IMR-90 (cell line): Measurements from ENCODE around the gene COL5A1. TPM values are rescaled to one million over a fixed set of nuclear protein-coding genes. Genes with fewer than 3 reads are reported as not detected.

Experiments used
- ATAC-seq: fragments of 200-7000 bp; cut with Tn5 transposase; 2 replicates; pipeline ENCODE4 v1.9.1; 2020; ENCODE audit warnings: low read depth, mild to moderate bottlenecking, moderate library complexity
- BruUV-seq: library from RNA; stranded (reverse); fragments of 400-500 nt; replicated peaks from 2 replicates; lab custom pipeline; 2021; lab: Mats Ljungman, UMichigan
- CTCF ChIA-PET: fragments of 300-600 bp; formaldehyde crosslinking; extraction: SDS; loops from one replicate; lab custom pipeline; 2021; ENCODE audit warnings: antibody characterized with exemption; lab: Yijun Ruan, JAX
- POLR2A ChIA-PET: fragments of 300-600 bp; sonication (Branson Sonifier 250); formaldehyde crosslinking; loops from one replicate; lab custom pipeline; 2022; ENCODE audit warnings: antibody characterized with exemption; ENCODE audit not compliant: unreplicated experiment; lab: Charles Lee
- DNase-seq: peaks from one replicate; pipeline ENCODE4 v3.0.0; 2013
- H2AFZ ChIP-seq: replicated peaks from 2 replicates; pipeline ENCODE3; 2013; ENCODE audit warnings: low read length, mild to moderate bottlenecking; ENCODE audit not compliant: poor library complexity
- H2AK5ac ChIP-seq: 2 replicates; pipeline ENCODE4 v1.6.1; 2013; ENCODE audit warnings: low read depth, low read length, inconsistent platforms
- H2AK9ac ChIP-seq: replicated peaks from 2 replicates; pipeline ENCODE3; 2013; ENCODE audit warnings: mild to moderate bottlenecking, low read depth, low read length, moderate library complexity; ENCODE audit not compliant: poor library complexity
- H2BK120ac ChIP-seq: 2 replicates; pipeline ENCODE4 v1.6.1; 2013; ENCODE audit warnings: low read depth, low read length, inconsistent platforms
- H2BK15ac ChIP-seq: 3 replicates; pipeline ENCODE4 v1.6.1; 2013; ENCODE audit warnings: low read depth, low read length, inconsistent platforms
- H2BK20ac ChIP-seq: 2 replicates; pipeline ENCODE4 v1.6.1; 2013; ENCODE audit warnings: low read depth, mild to moderate bottlenecking, inconsistent platforms, low read length, moderate library complexity
- H2BK5ac ChIP-seq: 2 replicates; pipeline ENCODE4 v1.6.1; 2013; ENCODE audit warnings: mild to moderate bottlenecking, low read depth, low read length, inconsistent platforms; ENCODE audit not compliant: poor library complexity, severe bottlenecking
- H3K14ac ChIP-seq: replicated peaks from 2 replicates; pipeline ENCODE4 v1.6.1; 2013; ENCODE audit warnings: low read depth, low read length, inconsistent platforms
- H3K18ac ChIP-seq: 2 replicates; pipeline ENCODE4 v1.6.1; 2013; ENCODE audit warnings: low read depth, low read length, control low read depth
- H3K23ac ChIP-seq: 2 replicates; pipeline ENCODE4 v1.6.1; 2013; ENCODE audit warnings: low read depth, low read length, inconsistent platforms
- H3K27ac ChIP-seq: 2 replicates; pipeline ENCODE4 v1.5.1; 2013; ENCODE audit warnings: mild to moderate bottlenecking, control low read depth, low read length; ENCODE audit not compliant: insufficient read depth
- H3K27me3 ChIP-seq: 2 replicates; pipeline ENCODE4 v1.6.1; 2013; ENCODE audit warnings: low read length; ENCODE audit not compliant: control insufficient read depth, insufficient read depth
- H3K36me3 ChIP-seq: 2 replicates; pipeline ENCODE4 v1.6.1; 2013; ENCODE audit warnings: low read length, mixed read lengths; ENCODE audit not compliant: control insufficient read depth, insufficient read depth
- H3K4ac ChIP-seq: 2 replicates; pipeline ENCODE4 v1.6.1; 2013; ENCODE audit warnings: low read depth, low read length, inconsistent platforms
- H3K4me1 ChIP-seq: 2 replicates; pipeline ENCODE4 v1.6.1; 2013; ENCODE audit warnings: low read length, mixed read lengths; ENCODE audit not compliant: control insufficient read depth, insufficient read depth
- H3K4me2 ChIP-seq: 2 replicates; pipeline ENCODE4 v1.6.1; 2013; ENCODE audit warnings: low read depth, mild to moderate bottlenecking, control low read depth, low read length, moderate library complexity
- H3K4me3 ChIP-seq: 2 replicates; pipeline ENCODE4 v1.5.1; 2013; ENCODE audit warnings: low read depth, mild to moderate bottlenecking, control low read depth, low read length, moderate library complexity; ENCODE audit not compliant: insufficient read depth
- H3K56ac ChIP-seq: 2 replicates; pipeline ENCODE4 v1.6.1; 2013; ENCODE audit warnings: low read length, inconsistent platforms; ENCODE audit not compliant: insufficient read depth; ENCODE audit errors: extremely low read depth
- H3K79me1 ChIP-seq, 2 experiments: 2 replicates each; pipeline ENCODE4 v1.6.1; 2013; ENCODE audit warnings: low read length in 2 of 2, inconsistent platforms in 1 of 2, low read depth in 1 of 2
- H3K9ac ChIP-seq: 2 replicates; pipeline ENCODE4 v1.6.1; 2013; ENCODE audit warnings: low read depth, low read length, control low read depth
- H3K9me1 ChIP-seq: 2 replicates; pipeline ENCODE4 v1.6.1; 2013; ENCODE audit warnings: low read length, inconsistent platforms; ENCODE audit not compliant: insufficient read depth
- H3K9me3 ChIP-seq: 2 replicates; pipeline ENCODE4 v1.6.1; 2013; ENCODE audit warnings: low read length; ENCODE audit not compliant: control insufficient read depth, insufficient read depth
- H4K20me1 ChIP-seq: 2 replicates; pipeline ENCODE4 v1.6.1; 2013; ENCODE audit warnings: low read length, inconsistent platforms; ENCODE audit not compliant: insufficient read depth
- H4K5ac ChIP-seq: 2 replicates; pipeline ENCODE4 v1.6.1; 2013; ENCODE audit warnings: mild to moderate bottlenecking, low read depth, low read length, control low read depth
- H4K8ac ChIP-seq, 2 experiments: 2 replicates each; pipeline ENCODE4 v1.6.1; 2013; ENCODE audit warnings: low read depth in 2 of 2, low read length in 2 of 2, control low read depth in 1 of 2, inconsistent platforms in 1 of 2
- H4K91ac ChIP-seq: 2 replicates; pipeline ENCODE4 v1.6.1; 2013; ENCODE audit warnings: low read depth, low read length, inconsistent platforms; ENCODE audit not compliant: insufficient read depth
- CEBPB ChIP-seq: IDR thresholded peaks from 2 replicates; pipeline ENCODE4 v1.6.1; 2012; ENCODE audit warnings: low read depth, low read length, improper control_type of control experiment
- RAD21 ChIP-seq: IDR thresholded peaks from 2 replicates; pipeline ENCODE4 v1.6.1; 2012; ENCODE audit warnings: low read length, improper control_type of control experiment
- SMC3 ChIP-seq: fragments of 150-350 bp; IDR thresholded peaks from 2 replicates; pipeline ENCODE4 v1.6.1; 2016; ENCODE audit warnings: low read depth, mild to moderate bottlenecking, antibody characterized with exemption, low read length, moderate library complexity
- WGBS, 2 experiments: methylation state at CpG; one replicate each; pipeline versions ENCODE4 v1.1.5 to v1.1.7; 2013; ENCODE audit warnings: missing lambda C conversion rate in 2 of 2; ENCODE audit not compliant: insufficient read length in 1 of 2; ENCODE audit errors: extremely low coverage in 2 of 2; 5-methylcytosine and 5-hydroxymethylcytosine counted together
- dilution Hi-C: fragments of 300-500 bp; cut with HindIII; formaldehyde crosslinking; loops from one replicate; pipeline ENCODE4 v1.14.3; 2018; ENCODE audit warnings: low sequenced_read_pairs; ENCODE audit not compliant: unreplicated experiment
- in situ Hi-C: fragments of 300-500 bp; cut with MboI; formaldehyde crosslinking; loops from 3 replicates; pipeline ENCODE4 v1.14.3; 2019; ENCODE audit warnings: low sequenced_read_pairs, inconsistent platforms, mixed read lengths
- intact Hi-C: fragments of 100-400 bp; cut with micrococcal nuclease; formaldehyde crosslinking; loops from 2 replicates; pipeline ENCODE4 v1.10.0; 2022
- polyA plus RNA-seq, 3 experiments: library from polyadenylated mRNA; depleted of rRNA; stranded (reverse); fragments of >200 nt; gene quantifications; 2 replicates each; pipeline ENCODE4 v1.2.3, GENCODE V29; 2012; ENCODE audit warnings: low replicate concordance in 1 of 3
- total RNA-seq: library from RNA; depleted of rRNA; stranded (reverse); fragments of >200 nt; gene quantifications from 2 replicates; pipeline ENCODE4 v1.2.3, GENCODE V29; 2012

The COL5A1 gene
- total and polyA plus RNA-seq, 2 of the 4 experiments (the other 2 are of a cell fraction) = 19.2 to 173 TPM

DNA sequence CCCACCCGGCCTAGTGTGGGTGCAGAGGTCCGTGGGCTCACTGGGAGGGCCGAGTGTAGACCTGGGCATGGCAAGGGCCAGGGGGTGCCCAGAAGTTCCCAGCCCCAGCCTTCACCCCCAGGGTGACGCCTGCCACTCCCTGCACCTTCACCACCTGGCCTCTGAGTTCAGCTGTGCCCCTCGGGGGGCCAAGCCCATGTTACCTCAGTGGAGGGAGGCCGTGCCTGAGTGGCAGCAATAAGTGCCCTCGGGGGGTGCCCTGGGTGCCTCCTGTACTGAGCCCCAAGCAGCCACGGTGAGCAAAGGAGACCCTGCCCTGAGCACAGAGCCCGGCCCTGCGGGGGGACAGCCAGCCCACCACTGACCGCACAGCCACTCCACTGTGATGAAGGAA lies 228.7 kb downstream of the COL5A1 start:
- DNase-seq (no peak), ATAC-seq (no peak)
- Histone ChIP-seq H3K27me3 (peaks cover 3% of the 10 kb centered on the region; the same call in 1 of the 2 replicates), H2BK20ac (no peak overlapping the region), H3K9me3 (no peaks in the 10 kb centered on the region), H3K4me2 (no peak overlapping the region), H3K9ac (no peak overlapping the region), H4K20me1 (no peaks in the 10 kb centered on the region), H3K4ac (no peak overlapping the region), H4K8ac (no peak overlapping the region), H3K79me1 (no peaks in the 10 kb centered on the region), H2BK120ac (no peak overlapping the region; the same call in 1 of the 2 replicates), H3K36me3 (no peaks in the 10 kb centered on the region), H3K4me3 (no peak overlapping the region), H3K56ac (no peak overlapping the region), H3K23ac (no peak overlapping the region), H2BK15ac (no peak overlapping the region), H3K18ac (peak overlapping the region; percentile 35; the same call in 1 of the 2 replicates), H4K91ac (no peak overlapping the region; the same call in 1 of the 2 replicates), H4K5ac (no peak overlapping the region; the same call in 1 of the 2 replicates), H2AFZ (no peak overlapping the region), H3K4me1 (peaks cover 7% of the 10 kb centered on the region; the same call in 1 of the 2 replicates), H3K14ac (no peak overlapping the region), H2AK9ac (no peak overlapping the region), H3K27ac (no peak overlapping the region), H2AK5ac (0 out of 2 replicates have a peak overlapping the region, but pooled peaks have one; percentile 69), H3K9me1 (no peaks in the 10 kb centered on the region), H2BK5ac (no peak overlapping the region)
- dilution Hi-C loops = no loop called here
- no TSS peak for BruUV-seq
- intact Hi-C loops = no loop called here
- TF ChIP-seq RAD21 (no peak), SMC3 (no peak), CEBPB (no peak)
- 83% methylated on average over 5 of the region's 11 CpGs; no CpG with 5 or more reads in 1 of the 2 experiments for WGBS, 2 experiments
- POLR2A ChIA-PET = no interaction called here
- in situ Hi-C loops = no loop called here
- CTCF ChIA-PET = no interaction called here
